Measurements from ENCODE around the gene SRRM5. TPM values are rescaled to one million over a fixed set of nuclear protein-coding genes. Genes with fewer than 3 reads are reported as not detected.

SRRM5 gene
- total RNA-seq, 1 experiment from 2014 or later, result not detected

DNA sequence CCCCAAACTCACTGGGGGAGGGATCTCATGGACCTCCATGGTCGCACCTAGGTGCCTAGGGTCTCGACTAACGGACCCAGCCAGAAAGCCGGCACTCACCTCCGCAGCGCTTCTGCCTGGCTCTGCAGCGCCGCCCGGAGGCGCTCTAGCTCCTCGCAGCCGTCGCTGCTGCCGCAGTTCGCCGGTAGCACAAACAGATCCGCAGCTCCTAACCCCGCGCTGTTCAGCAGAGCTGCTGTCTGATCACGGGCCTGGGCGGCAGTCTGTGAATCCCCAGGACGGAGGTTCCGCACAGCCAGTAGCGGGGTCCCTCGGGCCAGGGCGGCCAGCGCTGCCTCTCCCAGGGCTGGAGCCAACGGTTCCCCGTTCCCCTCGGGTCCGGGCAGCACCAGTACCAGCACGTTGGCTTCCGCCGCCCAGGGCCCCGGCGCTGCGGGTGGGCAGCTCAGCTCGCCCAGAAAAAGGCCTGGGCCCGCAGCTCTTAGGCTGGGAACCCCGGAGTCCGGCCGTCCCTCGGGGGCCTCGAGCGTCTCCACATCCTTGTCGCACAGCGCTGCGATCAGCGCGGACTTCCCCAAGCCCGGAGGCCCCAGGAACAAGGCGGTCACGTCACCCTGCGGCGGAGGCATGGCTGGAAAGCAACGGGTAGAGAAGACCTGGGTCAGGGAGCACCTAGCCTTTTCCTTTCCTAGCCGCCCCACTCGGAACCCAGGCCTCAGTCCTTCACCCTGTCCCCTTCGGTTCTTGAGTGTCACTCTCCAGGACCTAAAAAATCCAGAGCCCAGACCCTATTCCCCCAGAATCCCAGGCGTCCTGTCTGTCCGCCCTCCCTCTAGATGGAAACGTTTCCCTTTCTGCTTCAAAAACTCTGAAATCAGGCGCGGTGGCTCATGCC is 16.9 kb upstream of the SRRM5 start:
- Histone ChIP-seq H3K79me2 (ENCODE audit: insufficient read depth, low read length) (peaks cover 55% of the 10 kb centered on the region), H3K36me3 (ENCODE audit: control insufficient read depth in 1 of 2, insufficient read depth in 2 of 2, low read length in 2 of 2) (peaks cover 11 to 24% of the 10 kb centered on the region in 2 experiments; a peak in 3 of 4 replicates), H3K9me2 (ENCODE audit: insufficient read depth) (no peaks in the 10 kb centered on the region), H3K9ac (ENCODE audit: low read length) (peak overlapping the region; percentile 87), H3K9me3 (ENCODE audit: control insufficient read depth in 1 of 2, insufficient read depth in 1 of 2, low read depth in 1 of 2, low read length in 2 of 2) (no peaks in the 10 kb centered on the region), H3K27me3 (ENCODE audit: insufficient read depth, low read length) (no peaks in the 10 kb centered on the region), H3K27ac (ENCODE audit: low read depth, low read length) (peak overlapping the region; percentile 52), H3K4me1 (ENCODE audit: control insufficient read depth in 1 of 2, insufficient read depth in 2 of 2, low read length in 2 of 2) (peaks cover 9 to 25% of the 10 kb centered on the region in 2 experiments; a peak in 3 of 4 replicates), H4K20me1 (ENCODE audit: insufficient read depth) (no peaks in the 10 kb centered on the region), H3K4me3 (replicated peaks in 1 of 2; ENCODE audit: low read depth in 1 of 2, low read length in 2 of 2) (peak overlapping the region; percentile 71 to 92), H3K4me2 (ENCODE audit: low read length) (peak overlapping the region; percentile 98), H2AFZ (ENCODE audit: low read depth, low read length, poor library complexity, severe bottlenecking) (no peak overlapping the region)
- ChIA-PET CTCF (interaction anchor here (0.6 to 2.8 kb wide), 17 partner anchors 9 to 162 kb away, joined by 3 to 20 read pairs (median 4); partner anchors contain the start of genes SMG9 and ZNF575), RAD21 (ENCODE audit: low non-redundant PET in 1 of 2, low total read pairs in 2 of 2, uncharacterized antibody in 2 of 2, unreplicated experiment in 2 of 2) (interaction anchor here (0.9 to 1.0 kb wide), 5 partner anchors 40 to 162 kb away, joined by 3 to 4 read pairs (median 3); no protein-coding TSS in a partner anchor), POLR2A (interaction anchor here (0.8 to 1.4 kb wide), 3 partner anchors 10 to 62 kb away, joined by 3 to 5 read pairs (median 4); partner anchors contain the start of gene ZNF575)
- ATAC-seq, result peak; percentile 56
- no peak for TF ChIP-seq EZH2phosphoT487 (IDR thresholded peaks at IDR 0.05; ENCODE audit: borderline replicate concordance)
- TF ChIP-seq EZH2 (IDR thresholded peaks at IDR 0.05), result no peak
- no peak for TF ChIP-seq YY1 (IDR thresholded peaks at IDR 0.05; ENCODE audit: extremely low read depth, insufficient replicate concordance, low read depth, low read length)
- no peak for TF ChIP-seq ZNF274 (IDR thresholded peaks at IDR 0.05; ENCODE audit: low read depth, low read length)
- TF ChIP-seq, protein P1, sequence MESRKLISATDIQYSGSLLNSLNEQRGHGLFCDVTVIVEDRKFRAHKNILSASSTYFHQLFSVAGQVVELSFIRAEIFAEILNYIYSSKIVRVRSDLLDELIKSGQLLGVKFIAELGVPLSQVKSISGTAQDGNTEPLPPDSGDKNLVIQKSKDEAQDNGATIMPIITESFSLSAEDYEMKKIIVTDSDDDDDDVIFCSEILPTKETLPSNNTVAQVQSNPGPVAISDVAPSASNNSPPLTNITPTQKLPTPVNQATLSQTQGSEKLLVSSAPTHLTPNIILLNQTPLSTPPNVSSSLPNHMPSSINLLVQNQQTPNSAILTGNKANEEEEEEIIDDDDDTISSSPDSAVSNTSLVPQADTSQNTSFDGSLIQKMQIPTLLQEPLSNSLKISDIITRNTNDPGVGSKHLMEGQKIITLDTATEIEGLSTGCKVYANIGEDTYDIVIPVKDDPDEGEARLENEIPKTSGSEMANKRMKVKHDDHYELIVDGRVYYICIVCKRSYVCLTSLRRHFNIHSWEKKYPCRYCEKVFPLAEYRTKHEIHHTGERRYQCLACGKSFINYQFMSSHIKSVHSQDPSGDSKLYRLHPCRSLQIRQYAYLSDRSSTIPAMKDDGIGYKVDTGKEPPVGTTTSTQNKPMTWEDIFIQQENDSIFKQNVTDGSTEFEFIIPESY (IDR thresholded peaks at IDR 0.05; ENCODE audit: extremely low read depth, insufficient replicate concordance, low read length), result no peak
- no peak for TF ChIP-seq ZFX (IDR thresholded peaks at IDR 0.05)
- TF ChIP-seq, protein P2, sequence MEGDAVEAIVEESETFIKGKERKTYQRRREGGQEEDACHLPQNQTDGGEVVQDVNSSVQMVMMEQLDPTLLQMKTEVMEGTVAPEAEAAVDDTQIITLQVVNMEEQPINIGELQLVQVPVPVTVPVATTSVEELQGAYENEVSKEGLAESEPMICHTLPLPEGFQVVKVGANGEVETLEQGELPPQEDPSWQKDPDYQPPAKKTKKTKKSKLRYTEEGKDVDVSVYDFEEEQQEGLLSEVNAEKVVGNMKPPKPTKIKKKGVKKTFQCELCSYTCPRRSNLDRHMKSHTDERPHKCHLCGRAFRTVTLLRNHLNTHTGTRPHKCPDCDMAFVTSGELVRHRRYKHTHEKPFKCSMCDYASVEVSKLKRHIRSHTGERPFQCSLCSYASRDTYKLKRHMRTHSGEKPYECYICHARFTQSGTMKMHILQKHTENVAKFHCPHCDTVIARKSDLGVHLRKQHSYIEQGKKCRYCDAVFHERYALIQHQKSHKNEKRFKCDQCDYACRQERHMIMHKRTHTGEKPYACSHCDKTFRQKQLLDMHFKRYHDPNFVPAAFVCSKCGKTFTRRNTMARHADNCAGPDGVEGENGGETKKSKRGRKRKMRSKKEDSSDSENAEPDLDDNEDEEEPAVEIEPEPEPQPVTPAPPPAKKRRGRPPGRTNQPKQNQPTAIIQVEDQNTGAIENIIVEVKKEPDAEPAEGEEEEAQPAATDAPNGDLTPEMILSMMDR (IDR thresholded peaks at IDR 0.05 in 2 of 3, conservative IDR thresholded peaks at IDR 0.05 in 1 of 3; ENCODE audit: borderline replicate concordance in 1 of 3, insufficient read depth in 1 of 3, low read depth in 2 of 3, low read length in 2 of 3), result peak; percentile 70 to 92 (median 83)
- TF ChIP-seq RAD21 (IDR thresholded peaks at IDR 0.05; ENCODE audit: low read depth), result peak; percentile 88
- TF ChIP-seq CEBPB (IDR thresholded peaks at IDR 0.05; ENCODE audit: low read depth), result no peak
- TF ChIP-seq, protein P3, sequence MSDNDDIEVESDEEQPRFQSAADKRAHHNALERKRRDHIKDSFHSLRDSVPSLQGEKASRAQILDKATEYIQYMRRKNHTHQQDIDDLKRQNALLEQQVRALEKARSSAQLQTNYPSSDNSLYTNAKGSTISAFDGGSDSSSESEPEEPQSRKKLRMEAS (IDR thresholded peaks at IDR 0.05), result no peak
- no peak for TF ChIP-seq SIN3A (IDR thresholded peaks at IDR 0.05; ENCODE audit: low read depth)
- no peak for TF ChIP-seq EGR1 (IDR thresholded peaks at IDR 0.05; ENCODE audit: low read depth)
- no peak for TF ChIP-seq SRF (IDR thresholded peaks at IDR 0.05; ENCODE audit: low read depth)
- TF ChIP-seq TCF7L2 (IDR thresholded peaks at IDR 0.05; ENCODE audit: borderline replicate concordance, extremely low read depth, insufficient read depth, insufficient read length), result no peak
- TF ChIP-seq POLR2AphosphoS5 (IDR thresholded peaks at IDR 0.05; ENCODE audit: low read depth, low read length), result no peak
- TF ChIP-seq CBX3 (IDR thresholded peaks at IDR 0.05; ENCODE audit: low read depth), result no peak
- TF ChIP-seq POLR2A (IDR thresholded peaks at IDR 0.05; ENCODE audit: borderline replicate concordance, extremely low read depth, insufficient read depth, insufficient read length), result no peak
- BruUV-seq (replicated peaks), result no TSS peak
- peak; percentile 45 for DNase-seq (ENCODE audit: low read depth, low spot score)
- intact Hi-C loops (cut with micrococcal nuclease), result loop anchor here (1.0 to 5.0 kb wide), 2 partner anchors 60 to 163 kb away; no protein-coding TSS in a partner anchor

Measured in HCT116 (cell line).